Gastrocnemius medialis (tissue), 4 donors: ENCODE measurements around the gene SMOC2. TPM values are rescaled to one million over a fixed set of nuclear protein-coding genes. Genes with fewer than 3 reads are reported as not detected.

Experiments
- ATAC-seq, 2 donors: fragments of 150-250 bp; one replicate each; pipeline ENCODE4 v1.9.1; 2016
- DNase-seq, 2 donors: peaks; one replicate each; pipeline ENCODE4 v3.0.0-alpha.2; 2019
- H3K27ac ChIP-seq, 4 donors: fragments of 200-600 bp; sonication (generic); 1 replicate in 1 of 4; 2 replicates in 3 of 4; pipeline ENCODE4 v1.5.1; 2016 to 2018; ENCODE audit warnings: mild to moderate bottlenecking in 2 of 4, moderate library complexity in 1 of 4
- H3K27me3 ChIP-seq, 3 donors: fragments of 200-600 bp; sonication (generic) in 2 of 3; 1 replicate in 1 of 3; 2 replicates in 2 of 3; pipeline versions ENCODE4 v1.5.1 to v1.6.0; 2016 to 2019; ENCODE audit warnings: mild to moderate bottlenecking in 1 of 3, moderate library complexity in 1 of 3
- H3K36me3 ChIP-seq, 2 donors: fragments of 200-600 bp; sonication (generic) in 1 of 2; one replicate each; pipeline ENCODE4 v1.5.1; 2017 to 2018
- H3K4me1 ChIP-seq, 2 donors: fragments of 200-600 bp; sonication (generic) in 1 of 2; one replicate each; pipeline ENCODE4 v1.5.1; 2016 to 2017; ENCODE audit warnings: mild to moderate bottlenecking in 2 of 2
- H3K4me3 ChIP-seq, 4 donors: fragments of 200-600 bp; sonication (generic) in 3 of 4; 1 replicate in 1 of 4; 2 replicates in 3 of 4; pipeline ENCODE4 v1.5.1; 2016 to 2019; ENCODE audit warnings: mild to moderate bottlenecking in 2 of 4
- H3K9me3 ChIP-seq, 3 donors: fragments of 200-600 bp; sonication (generic) in 2 of 3; 1 replicate in 1 of 3; 2 replicates in 2 of 3; pipeline ENCODE4 v1.5.1; 2016 to 2019
- CTCF ChIP-seq, 5 experiments: fragments of 450-650 bp in 3 of 5; fragments of 200-600 bp in 2 of 5; sonication (generic) in 2 of 5; IDR thresholded peaks in 4 of 5; conservative IDR thresholded peaks in 1 of 5; 1 replicate in 4 of 5; 2 replicates in 1 of 5; pipeline ENCODE4 v1.5.1; 2016 to 2019; ENCODE audit warnings: antibody characterized with exemption in 5 of 5, mild to moderate bottlenecking in 3 of 5, moderate library complexity in 3 of 5
- POLR2A ChIP-seq, 2 donors: fragments of 450-650 bp; IDR thresholded peaks; one replicate each; pipeline ENCODE4 v1.6.1; 2017; ENCODE audit warnings: antibody characterized with exemption in 2 of 2, mild to moderate bottlenecking in 2 of 2, moderate library complexity in 2 of 2
- in situ Hi-C, 4 donors: fragments of 200-750 bp; cut with MboI; loops; one replicate each; pipeline versions ENCODE4 v1.15.0 to v1.8.0; 2017; ENCODE audit warnings: low sequenced_read_pairs in 4 of 4
- intact Hi-C: fragments of 100-400 bp; cut with DNase I; formaldehyde crosslinking; loops from one replicate; pipeline ENCODE4 v1.15.1; 2023; ENCODE audit warnings: low total_unique reads
- total RNA-seq, 4 donors: library from RNA; depleted of rRNA; stranded (reverse); fragments of >200 nt; gene quantifications; one replicate each; pipeline versions ENCODE4 v1.1.0 to v1.2.3, GENCODE V29; 2016

SMOC2 gene
- total RNA-seq, 4 donors from 2014 or later = 7.2 to 34.4 (median 16.5) TPM

DNA sequence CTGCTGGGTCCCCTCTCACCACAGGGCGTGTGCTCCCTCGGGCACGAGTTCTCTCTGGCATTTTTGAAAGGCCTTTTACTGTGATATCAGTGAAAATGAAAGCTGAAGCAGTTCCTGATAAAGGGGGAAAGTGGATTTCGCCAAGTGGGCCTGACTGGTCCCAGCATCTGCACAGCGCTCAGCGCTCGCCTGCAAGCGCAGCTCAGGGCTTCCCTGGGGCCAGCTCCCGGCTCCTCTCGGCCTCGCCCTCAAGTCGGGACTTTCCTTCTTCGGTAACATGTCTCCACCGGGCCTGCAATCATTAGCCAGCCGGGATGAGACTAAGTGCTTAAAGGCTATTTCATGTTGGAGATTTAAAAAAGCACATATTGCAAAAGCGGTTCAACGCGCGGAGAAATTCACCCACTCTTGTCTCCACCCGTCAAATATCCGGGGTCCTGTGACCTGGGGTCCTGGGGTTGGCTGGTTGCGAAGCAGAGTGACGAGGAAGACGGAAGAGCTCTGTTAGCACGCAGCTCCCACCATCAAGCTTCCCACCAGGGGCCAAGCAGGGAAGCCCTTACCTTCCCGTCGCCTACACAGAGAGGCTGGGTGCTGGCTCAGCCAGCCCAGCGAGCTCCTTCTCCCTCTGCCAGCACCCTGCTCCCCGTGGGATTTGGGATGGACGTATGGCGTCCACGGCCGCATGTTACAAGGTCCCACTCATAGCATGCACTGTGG, 114.1 kb downstream of the SMOC2 start:
- no peak overlapping the region for H3K27ac ChIP-seq
- in situ Hi-C loops = no loop called here

DNA sequence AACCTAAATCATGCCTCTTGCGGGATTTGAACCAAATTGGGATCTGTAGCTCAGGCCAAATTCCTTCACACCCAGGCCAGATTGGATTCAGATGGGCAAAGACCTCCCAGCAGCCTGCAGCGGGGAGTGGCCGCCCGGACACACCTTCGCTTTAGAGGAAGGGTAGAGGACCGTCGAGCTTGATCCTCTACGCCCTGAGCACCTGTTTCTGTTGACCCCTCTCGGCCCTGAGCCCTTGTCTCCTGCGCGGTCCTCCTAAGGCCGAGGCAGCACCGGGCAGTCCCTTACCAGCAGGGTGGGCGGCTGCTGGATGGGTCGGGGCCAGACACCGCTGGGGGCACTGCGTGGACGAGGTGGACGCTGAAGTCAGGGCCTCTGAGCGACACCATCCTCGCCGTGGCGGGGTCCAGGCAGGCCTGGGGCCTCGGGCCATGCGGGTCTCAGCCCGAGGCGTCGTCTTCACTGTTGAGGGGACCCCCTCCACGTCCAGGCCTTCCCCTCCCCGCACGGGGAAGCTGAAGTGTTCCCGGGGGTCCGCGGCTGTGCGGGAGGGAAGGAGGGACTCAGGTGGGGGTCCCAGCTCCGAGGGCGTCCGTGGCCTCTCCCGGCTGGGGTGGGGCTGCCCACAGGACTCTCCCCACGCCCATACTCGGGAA, 114.8 kb downstream of the SMOC2 start:
- Histone ChIP-seq H3K27ac (no peak overlapping the region), H3K27me3 (no peaks in the 10 kb centered on the region), H3K4me1 (no peaks in the 10 kb centered on the region), H3K9me3 (no peaks in the 10 kb centered on the region), H3K4me3 (no peak overlapping the region), H3K36me3 (no peaks in the 10 kb centered on the region)
- no peak for TF ChIP-seq POLR2A (IDR thresholded peaks at IDR 0.05)
- TF ChIP-seq CTCF (IDR thresholded peaks at IDR 0.05 in 4 of 5, conservative IDR thresholded peaks at IDR 0.05 in 1 of 5) = no peak
- intact Hi-C loops (no loop called here), in situ Hi-C loops (no loop called here)
- DNase-seq = no peak
- no peak for ATAC-seq

More for the DNA sequence above, 114.1 kb downstream of the SMOC2 start:
- DNase-seq (no peak), ATAC-seq (no peak)
- TF ChIP-seq CTCF (IDR thresholded peaks at IDR 0.05 in 4 of 5, conservative IDR thresholded peaks at IDR 0.05 in 1 of 5) = no peak
- no peak for TF ChIP-seq POLR2A (IDR thresholded peaks at IDR 0.05)
- no peaks in the 10 kb centered on the region for H3K9me3 ChIP-seq
- H3K27me3 ChIP-seq = no peaks in the 10 kb centered on the region
- intact Hi-C loops = no loop called here
- no peak overlapping the region for H3K4me3 ChIP-seq
- H3K4me1 ChIP-seq = no peaks in the 10 kb centered on the region
- no peaks in the 10 kb centered on the region for H3K36me3 ChIP-seq

DNA sequence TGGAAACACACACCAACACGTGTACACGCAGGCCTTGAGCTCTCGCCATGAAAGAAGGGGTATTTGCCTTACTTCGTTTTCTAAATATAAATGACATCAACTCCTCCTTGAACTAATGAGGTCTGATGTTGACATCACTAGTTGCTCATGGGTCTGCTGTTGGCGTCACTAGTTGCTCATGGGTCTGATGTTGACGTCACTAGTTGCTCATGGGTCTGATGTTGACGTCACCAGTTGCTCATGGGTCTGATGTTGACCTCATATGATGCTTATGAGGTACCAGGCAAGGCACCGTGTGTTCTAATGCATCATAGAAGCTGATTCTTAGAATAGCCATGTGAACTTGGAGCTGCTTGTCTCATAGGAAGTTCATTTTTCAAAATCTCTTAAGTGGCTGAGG, 116.5 kb downstream of the SMOC2 start:
- intact Hi-C loops = no loop called here
- TF ChIP-seq CTCF (IDR thresholded peaks at IDR 0.05 in 4 of 5, conservative IDR thresholded peaks at IDR 0.05 in 1 of 5) = no peak
- no peak for TF ChIP-seq POLR2A (IDR thresholded peaks at IDR 0.05)
- no peak for ATAC-seq
- Histone ChIP-seq H3K9me3 (no peaks in the 10 kb centered on the region), H3K27me3 (no peaks in the 10 kb centered on the region), H3K36me3 (no peaks in the 10 kb centered on the region), H3K4me3 (no peak overlapping the region), H3K27ac (no peak overlapping the region), H3K4me1 (no peaks in the 10 kb centered on the region)
- in situ Hi-C loops = no loop called here
- DNase-seq = no peak

- Histone ChIP-seq H3K9me3 (no peaks in the 10 kb centered on the region), H3K4me3 (no peak overlapping the region), H3K27ac (no peak overlapping the region), H3K27me3 (no peaks in the 10 kb centered on the region), H3K4me1 (no peaks in the 10 kb centered on the region), H3K36me3 (no peaks in the 10 kb centered on the region)
- ATAC-seq (no peak), DNase-seq (no peak)
- TF ChIP-seq CTCF (IDR thresholded peaks at IDR 0.05 in 4 of 5, conservative IDR thresholded peaks at IDR 0.05 in 1 of 5) (no peak), POLR2A (IDR thresholded peaks at IDR 0.05) (no peak)
- in situ Hi-C loops = no loop called here
- intact Hi-C loops = no loop called here
These were observed 117.7 kb downstream of the SMOC2 start for GRCh38 chr6:168558686-168559085.
